ENCODE measurements around the gene POMGNT2.

Gene POMGNT2

GRCh38 chr3:43105596-43106292 is at the start of gene POMGNT2:
Gene POMGNT2, minus strand, starts transcription at chr3:43106079. Its CDS starts 24,648 bp downstream, at chr3:43081431.
- peak in 1 of 2 experiments; percentile 77 for DNase-seq

- no peak for DNase-seq
Observed at GRCh38 chr3:43154980-43155379, 49.1 kb upstream of the POMGNT2 start.

- peak; percentile 73 to 74 for DNase-seq
Observed at GRCh38 chr3:43153216-43154083, 47.6 kb upstream of the POMGNT2 start.

GRCh38 chr3:43152649-43153048 is 46.8 kb upstream of the POMGNT2 start:
- no peak for DNase-seq

- DNase-seq = no peak
Observed at GRCh38 chr3:43148033-43148432, 42.2 kb upstream of the POMGNT2 start.

GRCh38 chr3:43146599-43146998 is 40.7 kb upstream of the POMGNT2 start:
- no peak for DNase-seq

GRCh38 chr3:43144761-43145490 is 39.0 kb upstream of the POMGNT2 start:
- no peak for DNase-seq

GRCh38 chr3:43142472-43142871 is 36.6 kb upstream of the POMGNT2 start:
- no peak for DNase-seq

GRCh38 chr3:43138488-43139231 is 32.8 kb upstream of the POMGNT2 start:
- no peak for DNase-seq

- peak in 1 of 2 experiments; percentile 18 for DNase-seq
Observed at GRCh38 chr3:43132870-43133636, 27.2 kb upstream of the POMGNT2 start.

- DNase-seq = no peak
Observed at GRCh38 chr3:43132193-43132592, 26.3 kb upstream of the POMGNT2 start.

GRCh38 chr3:43128464-43128863 is 22.6 kb upstream of the POMGNT2 start:
- no peak for DNase-seq

- no peak for DNase-seq
Observed at GRCh38 chr3:43126536-43126935, 20.7 kb upstream of the POMGNT2 start.

GRCh38 chr3:43123895-43124294 is 18.0 kb upstream of the POMGNT2 start:
- no peak for DNase-seq

- DNase-seq = no peak
Observed at GRCh38 chr3:43120937-43121336, 15.1 kb upstream of the POMGNT2 start.

- no peak for DNase-seq
Observed at GRCh38 chr3:43117257-43117656, 11.4 kb upstream of the POMGNT2 start.

- DNase-seq = no peak
Observed at GRCh38 chr3:43113671-43114070, 7.8 kb upstream of the POMGNT2 start.

- DNase-seq = no peak
Observed at GRCh38 chr3:43106293-43106628, 382 bp upstream of the POMGNT2 start.

GRCh38 chr3:43104660-43105595 is 951 bp downstream of the POMGNT2 start:
- DNase-seq = no peak

- no peak for DNase-seq
Observed at GRCh38 chr3:43104039-43104438, 1.8 kb downstream of the POMGNT2 start.

All from cerebellar nuclear complex (tissue), 1 donor.